ENCODE results near the gene TSHZ1. TPM values are rescaled to one million over a fixed set of nuclear protein-coding genes. Genes with fewer than 3 reads are reported as not detected.

The TSHZ1 gene
- total RNA-seq, 1 donor from 2014 or later: 12.7 TPM

GRCh38 chr18:75336767-75337166, 126.2 kb downstream of the TSHZ1 start:
- no peak overlapping the region for H3K27ac Mint-ChIP-seq
- no peak for DNase-seq (ENCODE audit: low spot score)
- H3K27me3 Mint-ChIP-seq (ENCODE audit: insufficient read depth): peaks cover 1% of the 10 kb centered on the region
- no peak overlapping the region for H3K4me3 Mint-ChIP-seq
- no peaks in the 10 kb centered on the region for H3K36me3 Mint-ChIP-seq (ENCODE audit: low read depth)
- no peaks in the 10 kb centered on the region for H3K9me3 Mint-ChIP-seq
- intact Hi-C loops (cut with micrococcal nuclease): no loop called here
- H3K4me1 Mint-ChIP-seq (ENCODE audit: low read depth): no peaks in the 10 kb centered on the region

GRCh38 chr18:75337348-75337747, 126.8 kb downstream of the TSHZ1 start:
- no peaks in the 10 kb centered on the region for H3K36me3 Mint-ChIP-seq (ENCODE audit: low read depth)
- intact Hi-C loops (cut with micrococcal nuclease): no loop called here
- H3K27ac Mint-ChIP-seq: no peak overlapping the region
- no peak overlapping the region for H3K4me3 Mint-ChIP-seq
- DNase-seq (ENCODE audit: low spot score): no peak
- no peaks in the 10 kb centered on the region for H3K9me3 Mint-ChIP-seq
- H3K4me1 Mint-ChIP-seq (ENCODE audit: low read depth): no peaks in the 10 kb centered on the region
- peaks cover 1% of the 10 kb centered on the region for H3K27me3 Mint-ChIP-seq (ENCODE audit: insufficient read depth)

GRCh38 chr18:75338631-75339030, 128.0 kb downstream of the TSHZ1 start:
- H3K27ac Mint-ChIP-seq: no peak overlapping the region
- no peaks in the 10 kb centered on the region for H3K36me3 Mint-ChIP-seq (ENCODE audit: low read depth)
- no peaks in the 10 kb centered on the region for H3K4me1 Mint-ChIP-seq (ENCODE audit: low read depth)
- H3K27me3 Mint-ChIP-seq (ENCODE audit: insufficient read depth): no peaks in the 10 kb centered on the region
- no peaks in the 10 kb centered on the region for H3K9me3 Mint-ChIP-seq
- intact Hi-C loops (cut with micrococcal nuclease): no loop called here
- DNase-seq (ENCODE audit: low spot score): no peak
- H3K4me3 Mint-ChIP-seq: no peak overlapping the region

Other genes with a start within 250 kb of the TSHZ1 start
- gene PTGR3, start 1.7 kb upstream of the TSHZ1 start, total RNA-seq: 19.1 and 23.3 TPM in 2 replicates
- gene SMIM21, start 216.9 kb downstream of the TSHZ1 start, total RNA-seq: not detected in 2 replicates

Measured in activated T-helper 1 cell treated with anti-CD3 and anti-CD28 coated beads, Interleukin-12 subunit alpha, Interleukin-12 subunit beta, Interleukin-2, Interleukin-4 antibody, amounts not matched to agents 30 ng/mL and 10 ng/mL and 1 ng/mL, durations not matched to agents 14 hours and 24 hours and 36 hours (primary cell).